ENCODE data around the gene AOAH. TPM values are rescaled to one million over a fixed set of nuclear protein-coding genes. Genes with fewer than 3 reads are reported as not detected.

Gene AOAH
- total RNA-seq, 1 experiment from 2014 or later, result not detected

DNA sequence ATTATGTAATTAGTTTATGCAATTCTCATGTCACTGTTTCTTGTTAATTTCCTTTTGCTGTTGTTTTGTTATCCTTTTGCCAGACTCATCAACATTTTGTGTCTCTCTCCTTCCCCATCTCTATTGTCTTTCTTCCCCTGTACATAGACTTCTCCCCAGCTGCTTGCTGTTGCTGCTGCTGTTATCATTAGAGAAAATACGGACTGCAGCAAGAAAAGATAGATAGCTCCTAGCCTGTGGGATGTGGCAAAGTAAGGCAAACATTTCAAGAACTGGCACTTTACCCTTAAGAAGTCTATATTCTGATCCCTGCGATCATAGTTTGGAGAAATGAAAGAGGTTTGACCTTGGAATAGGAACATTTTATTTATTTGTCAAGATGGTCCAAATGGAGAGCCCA is 162.2 kb downstream of the AOAH start:
- intact Hi-C loops (cut with micrococcal nuclease; ENCODE audit: unreplicated experiment), result no loop called here
- Histone ChIP-seq H3K27me3 (replicated peaks; ENCODE audit: insufficient read depth, low read depth, low read length, poor library complexity) (peaks cover 19% of the 10 kb centered on the region), H3K4me1 (ENCODE audit: insufficient read depth, low read length, poor library complexity, severe bottlenecking) (no peaks in the 10 kb centered on the region), H3K9me3 (ENCODE audit: low read depth, low read length, poor library complexity, severe bottlenecking) (no peaks in the 10 kb centered on the region), H3K4me3 (ENCODE audit: low read depth, low read length, poor library complexity, severe bottlenecking) (no peak overlapping the region), H3K27ac (ENCODE audit: low read depth, low read length, poor library complexity, severe bottlenecking) (no peak overlapping the region), H3K36me3 (ENCODE audit: insufficient read depth, low read length, poor library complexity, severe bottlenecking) (no peaks in the 10 kb centered on the region)
- CTCF ChIA-PET, result no interaction called here
- DNase-seq (ENCODE audit: low spot score), result no peak
- POLR2A ChIA-PET (ENCODE audit: low non-redundant PET), result no interaction called here
- TF ChIP-seq, protein P1, sequence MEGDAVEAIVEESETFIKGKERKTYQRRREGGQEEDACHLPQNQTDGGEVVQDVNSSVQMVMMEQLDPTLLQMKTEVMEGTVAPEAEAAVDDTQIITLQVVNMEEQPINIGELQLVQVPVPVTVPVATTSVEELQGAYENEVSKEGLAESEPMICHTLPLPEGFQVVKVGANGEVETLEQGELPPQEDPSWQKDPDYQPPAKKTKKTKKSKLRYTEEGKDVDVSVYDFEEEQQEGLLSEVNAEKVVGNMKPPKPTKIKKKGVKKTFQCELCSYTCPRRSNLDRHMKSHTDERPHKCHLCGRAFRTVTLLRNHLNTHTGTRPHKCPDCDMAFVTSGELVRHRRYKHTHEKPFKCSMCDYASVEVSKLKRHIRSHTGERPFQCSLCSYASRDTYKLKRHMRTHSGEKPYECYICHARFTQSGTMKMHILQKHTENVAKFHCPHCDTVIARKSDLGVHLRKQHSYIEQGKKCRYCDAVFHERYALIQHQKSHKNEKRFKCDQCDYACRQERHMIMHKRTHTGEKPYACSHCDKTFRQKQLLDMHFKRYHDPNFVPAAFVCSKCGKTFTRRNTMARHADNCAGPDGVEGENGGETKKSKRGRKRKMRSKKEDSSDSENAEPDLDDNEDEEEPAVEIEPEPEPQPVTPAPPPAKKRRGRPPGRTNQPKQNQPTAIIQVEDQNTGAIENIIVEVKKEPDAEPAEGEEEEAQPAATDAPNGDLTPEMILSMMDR (conservative IDR thresholded peaks at IDR 0.05; ENCODE audit: low read depth, low read length), result no peak
- no peak for TF ChIP-seq EZH2 (IDR thresholded peaks at IDR 0.05; ENCODE audit: borderline replicate concordance, low read depth, low read length, poor library complexity, severe bottlenecking)
- no TSS peak for BruUV-seq (replicated peaks)

DNA sequence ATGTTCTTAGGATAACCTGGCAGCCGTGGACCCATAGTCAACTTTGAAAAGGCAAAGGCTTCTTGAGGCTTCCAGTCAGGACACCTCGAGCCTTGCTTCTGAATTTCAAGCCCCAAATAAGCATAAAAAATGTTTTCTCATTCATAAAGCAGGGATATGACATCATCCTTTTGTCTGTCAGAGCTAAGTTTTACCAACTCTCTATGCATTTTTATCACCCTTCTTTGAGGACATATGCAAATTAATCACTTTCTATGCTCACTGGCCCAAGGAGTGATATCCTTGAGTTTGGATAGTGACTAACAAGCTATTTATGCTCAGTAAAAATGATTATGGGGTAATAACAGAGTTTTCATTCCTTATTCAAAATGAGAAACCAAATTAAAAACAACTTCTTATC is 175.3 kb downstream of the AOAH start:
- Histone ChIP-seq H3K27me3 (replicated peaks; ENCODE audit: insufficient read depth, low read depth, low read length, poor library complexity) (no peaks in the 10 kb centered on the region), H3K36me3 (ENCODE audit: insufficient read depth, low read length, poor library complexity, severe bottlenecking) (no peaks in the 10 kb centered on the region), H3K4me1 (ENCODE audit: insufficient read depth, low read length, poor library complexity, severe bottlenecking) (no peaks in the 10 kb centered on the region), H3K27ac (ENCODE audit: low read depth, low read length, poor library complexity, severe bottlenecking) (no peak overlapping the region), H3K4me3 (ENCODE audit: low read depth, low read length, poor library complexity, severe bottlenecking) (no peak overlapping the region), H3K9me3 (ENCODE audit: low read depth, low read length, poor library complexity, severe bottlenecking) (no peaks in the 10 kb centered on the region)
- intact Hi-C loops (cut with micrococcal nuclease; ENCODE audit: unreplicated experiment), result no loop called here
- no peak for TF ChIP-seq EZH2 (IDR thresholded peaks at IDR 0.05; ENCODE audit: borderline replicate concordance, low read depth, low read length, poor library complexity, severe bottlenecking)
- TF ChIP-seq, protein P1 (conservative IDR thresholded peaks at IDR 0.05; ENCODE audit: low read depth, low read length), result no peak
- no TSS peak for BruUV-seq (replicated peaks)
- ChIA-PET CTCF (no interaction called here), POLR2A (ENCODE audit: low non-redundant PET) (no interaction called here)
- DNase-seq (ENCODE audit: low spot score), result no peak

DNA sequence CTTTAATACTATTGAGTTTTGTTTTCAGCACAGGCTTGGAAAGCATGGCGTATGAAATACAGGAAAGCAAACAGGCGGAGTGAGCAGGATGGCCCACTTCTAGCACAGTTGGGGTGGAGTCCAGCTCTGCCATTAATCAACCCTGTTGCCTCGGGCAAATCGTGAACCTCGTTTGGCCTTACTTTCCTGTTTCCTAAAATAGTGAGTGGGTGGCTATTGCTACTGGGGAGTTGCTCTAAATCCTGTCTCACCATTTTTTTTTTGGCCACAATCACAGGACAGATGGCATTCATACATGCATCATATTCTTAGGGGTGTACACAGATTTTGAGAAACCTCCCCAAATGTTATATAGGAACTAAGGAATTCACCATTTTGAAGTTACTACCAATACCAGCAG is 176.9 kb downstream of the AOAH start:
- Histone ChIP-seq H3K27ac (ENCODE audit: low read depth, low read length, poor library complexity, severe bottlenecking) (no peak overlapping the region), H3K9me3 (ENCODE audit: low read depth, low read length, poor library complexity, severe bottlenecking) (no peaks in the 10 kb centered on the region), H3K4me3 (ENCODE audit: low read depth, low read length, poor library complexity, severe bottlenecking) (no peak overlapping the region), H3K4me1 (ENCODE audit: insufficient read depth, low read length, poor library complexity, severe bottlenecking) (no peaks in the 10 kb centered on the region), H3K27me3 (replicated peaks; ENCODE audit: insufficient read depth, low read depth, low read length, poor library complexity) (peaks cover 4% of the 10 kb centered on the region), H3K36me3 (ENCODE audit: insufficient read depth, low read length, poor library complexity, severe bottlenecking) (no peaks in the 10 kb centered on the region)
- ChIA-PET POLR2A (ENCODE audit: low non-redundant PET) (no interaction called here), CTCF (no interaction called here)
- intact Hi-C loops (cut with micrococcal nuclease; ENCODE audit: unreplicated experiment), result no loop called here
- no peak for DNase-seq (ENCODE audit: low spot score)
- TF ChIP-seq, protein P1 (conservative IDR thresholded peaks at IDR 0.05; ENCODE audit: low read depth, low read length), result no peak
- TF ChIP-seq EZH2 (IDR thresholded peaks at IDR 0.05; ENCODE audit: borderline replicate concordance, low read depth, low read length, poor library complexity, severe bottlenecking), result no peak
- no TSS peak for BruUV-seq (replicated peaks)
